DOHH2 (cell line): ENCODE measurements around the gene KRTAP9-6.
"Not testable (repeated sequence)": the region's sequence is repeated elsewhere in the genome, so short reads cannot be mapped to it uniquely, and the experiment has no call there.

Experiments used
- CTCF ChIP-seq: fragments of 200-600 bp; sonication (generic); IDR thresholded peaks from one replicate; pipeline ENCODE4 v1.5.1; 2014; ENCODE audit warnings: antibody characterized with exemption, mild to moderate bottlenecking, low read depth, low read length; ENCODE audit not compliant: poor library complexity, severe bottlenecking
- EZH2phosphoT487 ChIP-seq: fragments of 200-600 bp; sonication (generic); IDR thresholded peaks from 2 replicates; pipeline ENCODE4 v1.6.1; 2017; ENCODE audit warnings: borderline replicate concordance, mild to moderate bottlenecking, antibody characterized with exemption, low read length, moderate library complexity, mixed read lengths

DNA sequence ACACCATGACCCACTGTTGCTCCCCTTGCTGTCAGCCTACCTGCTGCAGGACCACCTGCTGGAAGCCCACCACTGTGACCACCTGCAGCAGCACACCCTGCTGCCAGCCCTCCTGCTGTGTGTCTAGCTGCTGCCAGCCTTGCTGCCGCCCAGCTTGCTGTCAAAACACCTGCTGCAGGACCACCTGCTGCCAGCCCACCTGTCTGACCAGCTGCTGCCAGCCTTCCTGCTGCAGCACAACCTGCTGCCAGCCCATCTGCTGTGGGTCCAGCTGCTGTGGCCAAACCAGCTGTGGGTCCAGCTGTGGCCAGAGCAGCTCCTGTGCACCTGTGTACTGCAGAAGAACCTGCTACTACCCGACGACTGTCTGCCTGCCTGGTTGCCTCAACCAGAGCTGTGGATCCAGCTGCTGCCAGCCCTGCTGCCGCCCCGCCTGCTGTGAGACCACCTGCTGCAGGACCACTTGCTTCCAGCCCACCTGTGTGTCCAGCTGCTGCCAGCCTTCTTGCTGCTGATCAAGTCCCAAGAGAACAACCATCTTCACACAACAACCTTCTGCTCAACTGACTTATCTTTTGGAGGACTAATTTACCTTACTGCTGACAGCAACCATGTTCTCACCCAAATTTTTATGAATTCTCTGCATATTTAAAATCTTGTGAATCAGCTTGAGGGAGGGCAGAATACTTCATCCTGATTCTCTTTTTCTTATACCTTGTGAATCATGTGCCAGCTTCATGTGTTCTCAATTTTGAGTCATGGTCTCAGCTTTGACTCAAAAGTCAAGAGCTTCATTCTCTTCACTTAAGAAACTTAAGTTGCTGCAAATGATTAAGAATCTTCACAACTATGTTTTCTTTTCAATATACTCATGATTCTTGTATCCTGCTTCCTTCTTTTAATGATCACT is 9.5 kb upstream of the KRTAP9-6 start, which contains the start of gene KRTAP9-9:
- not testable (repeated sequence) for TF ChIP-seq CTCF, EZH2phosphoT487
